ENCODE results near the gene EAF1.

DNA sequence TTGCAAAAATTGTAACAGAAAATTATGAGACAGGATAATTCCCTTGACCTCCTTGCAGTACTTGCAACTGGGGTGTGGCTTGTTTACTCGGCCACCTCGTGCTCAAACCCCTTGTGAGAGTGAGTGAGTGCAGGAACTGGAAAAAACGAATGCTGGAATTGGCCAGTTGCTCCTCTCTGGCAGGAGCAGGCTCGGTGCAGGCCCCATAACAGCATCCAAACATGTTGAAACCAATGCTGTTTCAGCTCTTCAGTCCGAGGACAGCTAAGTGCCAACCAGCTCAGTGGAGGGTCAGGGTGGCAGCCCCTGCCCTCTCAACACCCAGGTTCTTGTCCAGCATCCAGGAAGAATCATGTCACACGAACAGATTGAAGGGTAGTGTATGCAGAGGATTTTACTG, 36.9 kb upstream of the EAF1 start:
- TF ChIP-seq, protein P1, sequence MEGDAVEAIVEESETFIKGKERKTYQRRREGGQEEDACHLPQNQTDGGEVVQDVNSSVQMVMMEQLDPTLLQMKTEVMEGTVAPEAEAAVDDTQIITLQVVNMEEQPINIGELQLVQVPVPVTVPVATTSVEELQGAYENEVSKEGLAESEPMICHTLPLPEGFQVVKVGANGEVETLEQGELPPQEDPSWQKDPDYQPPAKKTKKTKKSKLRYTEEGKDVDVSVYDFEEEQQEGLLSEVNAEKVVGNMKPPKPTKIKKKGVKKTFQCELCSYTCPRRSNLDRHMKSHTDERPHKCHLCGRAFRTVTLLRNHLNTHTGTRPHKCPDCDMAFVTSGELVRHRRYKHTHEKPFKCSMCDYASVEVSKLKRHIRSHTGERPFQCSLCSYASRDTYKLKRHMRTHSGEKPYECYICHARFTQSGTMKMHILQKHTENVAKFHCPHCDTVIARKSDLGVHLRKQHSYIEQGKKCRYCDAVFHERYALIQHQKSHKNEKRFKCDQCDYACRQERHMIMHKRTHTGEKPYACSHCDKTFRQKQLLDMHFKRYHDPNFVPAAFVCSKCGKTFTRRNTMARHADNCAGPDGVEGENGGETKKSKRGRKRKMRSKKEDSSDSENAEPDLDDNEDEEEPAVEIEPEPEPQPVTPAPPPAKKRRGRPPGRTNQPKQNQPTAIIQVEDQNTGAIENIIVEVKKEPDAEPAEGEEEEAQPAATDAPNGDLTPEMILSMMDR (IDR thresholded peaks at IDR 0.05; ENCODE audit: insufficient read depth, low read length, poor library complexity, severe bottlenecking) = no peak
- no peak for TF ChIP-seq EZH2phosphoT487 (conservative IDR thresholded peaks at IDR 0.05; ENCODE audit: low read length)

All from SU-DHL-6 (cell line).